IPS-18c (cell line): Measurements from ENCODE around the gene FGFR3.

Experiments used
- H3K4me3 ChIP-seq: 2 replicates; pipeline ENCODE4 v1.7.0; 2013; ENCODE audit warnings: low read depth, mild to moderate bottlenecking, low read length, moderate library complexity; ENCODE audit not compliant: insufficient read depth
- H3K9me3 ChIP-seq: one replicate; pipeline ENCODE4 v1.6.1; 2013; ENCODE audit warnings: mild to moderate bottlenecking, low read length, moderate library complexity; ENCODE audit not compliant: control insufficient read depth, insufficient read depth

The FGFR3 gene

GRCh38 chr4:1815096-1815996 is 22.3 kb downstream of the FGFR3 start:
- Histone ChIP-seq H3K4me3 (no peak overlapping the region), H3K9me3 (peaks cover 2% of the 10 kb centered on the region)

GRCh38 chr4:1815997-1816860 is 23.1 kb downstream of the FGFR3 start:
- Histone ChIP-seq H3K4me3 (no peak overlapping the region), H3K9me3 (no peaks in the 10 kb centered on the region)

GRCh38 chr4:1819284-1819683 is 26.2 kb downstream of the FGFR3 start:
- H3K4me3 ChIP-seq = no peak overlapping the region
- no peaks in the 10 kb centered on the region for H3K9me3 ChIP-seq

- Histone ChIP-seq H3K4me3 (no peak overlapping the region), H3K9me3 (no peaks in the 10 kb centered on the region)
These were observed 26.7 kb downstream of the FGFR3 start for GRCh38 chr4:1819816-1820215.

- no peak overlapping the region for H3K4me3 ChIP-seq
- H3K9me3 ChIP-seq = no peaks in the 10 kb centered on the region
These were observed 28.8 kb downstream of the FGFR3 start for GRCh38 chr4:1821679-1822567.

- no peaks in the 10 kb centered on the region for H3K9me3 ChIP-seq
- H3K4me3 ChIP-seq = no peak overlapping the region
These were observed 29.8 kb downstream of the FGFR3 start for GRCh38 chr4:1822568-1823544.

GRCh38 chr4:1823545-1823932 is 30.4 kb downstream of the FGFR3 start:
- Histone ChIP-seq H3K4me3 (no peak overlapping the region), H3K9me3 (no peaks in the 10 kb centered on the region)

- Histone ChIP-seq H3K9me3 (peaks cover 3% of the 10 kb centered on the region), H3K4me3 (no peak overlapping the region)
These were observed 31.7 kb downstream of the FGFR3 start for GRCh38 chr4:1824746-1825145.

GRCh38 chr4:1825326-1825725 is 32.2 kb downstream of the FGFR3 start:
- H3K9me3 ChIP-seq = peaks cover 3% of the 10 kb centered on the region
- no peak overlapping the region for H3K4me3 ChIP-seq

DNA sequence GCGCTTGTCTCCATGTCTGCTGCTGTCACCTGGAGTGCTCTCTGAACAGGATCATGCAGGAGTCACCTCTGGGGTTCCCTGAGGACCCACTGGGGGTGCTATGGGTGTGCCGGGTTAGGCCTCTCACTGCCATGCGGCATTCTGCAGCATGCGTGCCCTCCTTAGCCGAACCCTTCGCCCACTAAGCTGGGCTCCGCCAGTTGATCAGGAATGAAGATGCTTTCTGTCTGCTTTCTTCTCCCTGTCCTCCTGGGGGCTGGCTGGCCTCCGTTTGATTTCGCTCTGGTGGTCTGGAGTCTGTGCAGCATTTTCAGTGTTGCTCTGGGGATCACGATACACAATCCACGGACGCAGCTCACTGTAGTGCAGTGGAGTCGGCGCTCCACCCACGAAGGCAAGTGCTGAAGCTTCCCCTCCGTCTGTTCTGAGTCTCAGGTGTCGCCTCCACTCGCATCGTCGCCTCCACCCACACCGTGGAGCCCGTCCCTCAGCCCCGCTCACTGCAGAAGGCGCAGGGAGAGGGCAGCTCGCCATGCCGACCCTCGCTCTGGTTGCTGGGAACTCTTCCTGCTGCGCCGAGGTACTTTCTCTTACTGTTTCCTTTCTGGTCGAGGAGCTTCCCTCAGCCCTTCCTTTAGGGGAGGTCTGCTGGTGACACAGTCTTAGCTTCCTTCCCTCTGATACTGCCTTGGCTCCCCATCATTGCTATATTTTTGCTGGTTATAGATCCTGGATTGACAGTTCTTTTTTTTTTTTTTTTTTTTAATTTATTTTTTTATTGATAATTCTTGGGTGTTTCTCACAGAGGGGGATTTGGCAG is 33.6 kb downstream of the FGFR3 start:
- Histone ChIP-seq H3K9me3 (peaks cover 3% of the 10 kb centered on the region), H3K4me3 (no peak overlapping the region)

- H3K4me3 ChIP-seq = no peak overlapping the region
- H3K9me3 ChIP-seq = peaks cover 3% of the 10 kb centered on the region
These were observed 37.1 kb downstream of the FGFR3 start for GRCh38 chr4:1830234-1830633.

DNA sequence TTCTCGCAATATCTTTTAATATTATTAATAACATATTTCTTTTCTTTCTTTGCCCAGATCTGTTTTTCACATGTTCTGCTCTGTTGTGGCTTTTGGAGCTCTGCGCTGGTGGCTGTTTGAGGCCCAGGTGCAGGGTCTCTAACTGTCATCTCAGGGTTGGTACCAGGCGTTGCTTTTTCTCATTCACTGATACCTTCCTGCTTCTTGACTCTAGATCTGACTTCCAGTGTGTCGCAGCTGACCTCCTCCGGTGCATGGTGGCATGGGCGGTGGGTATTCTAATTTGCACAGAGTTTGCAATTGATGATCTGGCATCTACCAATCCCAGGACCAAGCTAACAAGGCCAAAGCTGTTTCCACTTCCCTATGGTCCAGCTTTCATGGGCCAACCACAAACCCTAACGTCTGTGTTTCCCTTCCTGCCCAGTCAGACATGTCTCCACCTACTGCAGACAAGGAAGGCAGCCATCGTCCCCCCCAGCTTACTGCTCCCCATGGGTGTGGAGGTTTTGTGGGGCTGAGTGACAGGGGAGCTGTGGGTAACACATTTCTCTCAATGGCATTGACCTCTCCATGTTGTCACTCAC is 37.6 kb downstream of the FGFR3 start:
- peaks cover 3% of the 10 kb centered on the region for H3K9me3 ChIP-seq
- H3K4me3 ChIP-seq = no peak overlapping the region

- Histone ChIP-seq H3K4me3 (no peak overlapping the region), H3K9me3 (peaks cover 3% of the 10 kb centered on the region)
These were observed 38.2 kb downstream of the FGFR3 start for GRCh38 chr4:1831331-1831730.

DNA sequence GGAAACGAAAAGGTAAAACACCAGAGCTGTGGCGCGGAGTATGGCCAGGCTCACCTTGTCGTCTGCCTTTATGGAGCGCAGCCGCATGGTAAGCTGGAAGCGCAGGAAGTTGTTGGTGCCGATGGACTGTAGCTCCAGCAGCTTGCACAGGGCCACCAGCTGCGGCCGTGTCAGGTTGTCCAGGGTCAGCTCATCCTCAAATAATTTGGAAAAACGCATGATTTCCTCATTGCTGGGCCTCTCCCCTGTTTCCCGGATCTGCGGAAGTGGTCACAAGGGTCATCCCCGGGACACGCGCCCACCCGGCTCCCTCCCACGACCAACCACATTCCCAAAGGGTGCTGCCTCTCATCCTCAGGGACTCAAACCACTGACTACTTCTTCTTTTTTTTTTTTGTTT is 39.6 kb downstream of the FGFR3 start:
- Histone ChIP-seq H3K4me3 (no peak overlapping the region), H3K9me3 (peaks cover 3% of the 10 kb centered on the region)
